Tibial nerve (tissue), 4 donors: ENCODE results near the gene ZNF346.

Source experiments
- CTCF ChIP-seq, 5 experiments: fragments of 200-600 bp in 3 of 5; fragments of 450-650 bp in 2 of 5; sonication (generic) in 3 of 5; IDR thresholded peaks; one replicate each; pipeline ENCODE4 v1.5.1; 2016 to 2019; ENCODE audit warnings: antibody characterized with exemption in 5 of 5, mild to moderate bottlenecking in 3 of 5, moderate library complexity in 2 of 5
- EP300 ChIP-seq, 2 donors: sonication (generic); formaldehyde crosslinking; IDR thresholded peaks; one replicate each; pipeline ENCODE4 v1.6.1; 2017; ENCODE audit warnings: antibody characterized with exemption in 2 of 2, mild to moderate bottlenecking in 1 of 2
- POLR2A ChIP-seq, 2 donors: fragments of 450-650 bp; IDR thresholded peaks; one replicate each; pipeline ENCODE4 v1.6.1; 2017; ENCODE audit warnings: antibody characterized with exemption in 2 of 2, mild to moderate bottlenecking in 2 of 2, moderate library complexity in 2 of 2

GRCh38 chr5:177027665-177028064 lies 5.2 kb downstream of the ZNF346 start:
- TF ChIP-seq CTCF (IDR thresholded peaks at IDR 0.05) (no peak), EP300 (IDR thresholded peaks at IDR 0.05) (no peak), POLR2A (IDR thresholded peaks at IDR 0.05) (no peak)
